ENCODE results near the gene PPIL4.

PPIL4 gene, protein sequence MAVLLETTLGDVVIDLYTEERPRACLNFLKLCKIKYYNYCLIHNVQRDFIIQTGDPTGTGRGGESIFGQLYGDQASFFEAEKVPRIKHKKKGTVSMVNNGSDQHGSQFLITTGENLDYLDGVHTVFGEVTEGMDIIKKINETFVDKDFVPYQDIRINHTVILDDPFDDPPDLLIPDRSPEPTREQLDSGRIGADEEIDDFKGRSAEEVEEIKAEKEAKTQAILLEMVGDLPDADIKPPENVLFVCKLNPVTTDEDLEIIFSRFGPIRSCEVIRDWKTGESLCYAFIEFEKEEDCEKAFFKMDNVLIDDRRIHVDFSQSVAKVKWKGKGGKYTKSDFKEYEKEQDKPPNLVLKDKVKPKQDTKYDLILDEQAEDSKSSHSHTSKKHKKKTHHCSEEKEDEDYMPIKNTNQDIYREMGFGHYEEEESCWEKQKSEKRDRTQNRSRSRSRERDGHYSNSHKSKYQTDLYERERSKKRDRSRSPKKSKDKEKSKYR

DNA sequence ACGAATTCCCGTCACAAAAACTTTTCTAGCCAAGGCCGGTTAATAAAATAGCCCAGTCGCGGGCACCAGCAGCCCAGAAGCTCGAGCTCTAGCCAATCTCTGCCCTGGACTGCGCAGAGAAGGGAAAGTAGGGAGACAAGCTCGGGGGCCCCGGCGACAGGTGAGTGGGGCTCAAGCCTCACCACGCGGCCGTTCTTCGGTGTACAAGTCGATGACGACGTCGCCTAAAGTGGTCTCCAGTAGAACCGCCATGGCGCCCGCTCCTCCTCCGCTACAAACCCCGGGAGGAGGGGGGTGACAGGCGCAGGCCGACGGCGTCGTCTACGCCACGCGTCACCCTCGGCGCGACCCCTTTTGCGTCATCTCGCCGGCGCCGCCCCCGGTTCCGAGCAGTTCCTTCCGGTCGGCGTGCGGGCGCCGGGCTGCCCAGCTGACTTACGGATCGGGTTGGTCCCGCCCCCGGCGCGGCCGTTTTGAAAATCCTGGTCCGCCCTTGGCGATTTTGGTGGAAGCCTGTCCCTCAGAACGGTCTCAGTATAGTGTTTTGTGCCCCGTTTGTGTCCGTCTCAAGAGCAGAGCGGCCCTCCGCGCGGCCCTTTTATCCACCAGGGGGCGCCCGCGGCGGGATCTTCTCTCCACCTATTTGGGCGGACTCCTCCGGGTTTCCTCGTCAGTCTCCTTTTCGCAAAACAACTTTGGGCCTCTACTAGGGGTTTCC, at the start of gene PPIL4:
Gene PPIL4, minus strand, starts transcription at position 290 of the 718 bp plus-strand sequence. Its CDS starts 38 bp downstream, at position 252.
- DNase-seq (ENCODE audit: insufficient read length, low spot score) (peak; percentile 80), FAIRE-seq (peak; percentile 87)

DNA sequence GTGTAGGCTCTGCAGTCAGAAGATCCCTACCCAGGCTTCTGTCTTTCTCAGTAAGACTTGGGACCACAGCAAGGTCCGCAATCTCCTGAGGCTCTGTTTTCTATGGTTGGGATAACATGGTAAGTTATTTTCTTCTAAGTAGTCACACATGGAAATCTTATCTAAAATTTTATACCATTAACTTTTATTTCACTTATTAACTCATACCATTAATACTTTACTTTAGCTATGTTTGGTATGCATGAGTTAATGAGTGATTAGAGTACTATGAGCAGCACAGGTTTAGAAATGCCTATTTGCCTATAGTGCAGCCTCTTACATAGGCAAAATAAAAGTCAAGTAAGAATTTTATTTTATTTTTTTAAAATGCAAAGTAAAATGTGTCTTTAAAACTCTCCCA, 47.6 kb upstream of the PPIL4 start:
- FAIRE-seq (no peak), DNase-seq (ENCODE audit: insufficient read length, low spot score) (no peak)

DNA sequence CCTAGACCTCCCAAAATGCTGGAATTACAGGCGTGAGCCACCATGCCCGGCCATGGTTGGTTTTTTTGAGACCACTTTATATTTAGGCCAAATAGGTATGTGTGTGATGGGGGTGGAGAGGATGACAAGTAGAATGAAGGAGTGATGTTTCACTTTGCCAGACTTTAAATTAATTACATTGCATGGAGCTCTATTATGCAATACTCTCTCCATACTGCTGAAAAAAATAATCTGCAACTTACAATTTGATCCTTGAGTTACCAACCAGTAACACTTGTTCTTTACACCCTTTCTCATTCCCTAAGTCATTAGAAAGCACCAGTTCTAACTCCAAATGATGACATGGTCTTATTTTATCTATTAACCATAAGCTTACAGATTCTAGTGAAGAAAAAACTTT, 47.1 kb upstream of the PPIL4 start:
- no peak for FAIRE-seq
- no peak for DNase-seq (ENCODE audit: insufficient read length, low spot score)

- DNase-seq (ENCODE audit: insufficient read length, low spot score) (no peak), FAIRE-seq (no peak)
Observed at GRCh38 chr6:149586149-149586548, 40.3 kb upstream of the PPIL4 start.

DNA sequence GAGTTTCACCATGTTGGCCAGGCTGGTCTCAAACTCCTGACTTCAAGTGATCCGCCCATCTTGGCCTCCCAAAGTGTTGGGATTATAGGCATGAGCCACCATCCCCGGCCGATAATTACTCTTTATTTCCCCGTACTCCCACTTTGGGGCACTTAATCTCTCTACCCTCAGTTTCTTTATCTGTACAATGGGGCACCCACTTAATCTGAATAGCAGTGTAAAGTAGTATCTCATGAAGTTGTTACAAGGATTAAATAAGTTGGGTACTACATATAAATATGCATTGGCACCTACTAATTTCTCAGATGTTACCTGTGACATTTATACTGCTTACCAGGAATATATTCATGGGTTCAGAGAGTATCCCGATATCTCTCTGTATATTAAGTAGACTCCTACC, 35.5 kb upstream of the PPIL4 start:
- FAIRE-seq = no peak
- DNase-seq (ENCODE audit: insufficient read length, low spot score) = no peak

GRCh38 chr6:149580880-149581279, 35.0 kb upstream of the PPIL4 start:
- DNase-seq (ENCODE audit: insufficient read length, low spot score) = no peak
- no peak for FAIRE-seq

DNA sequence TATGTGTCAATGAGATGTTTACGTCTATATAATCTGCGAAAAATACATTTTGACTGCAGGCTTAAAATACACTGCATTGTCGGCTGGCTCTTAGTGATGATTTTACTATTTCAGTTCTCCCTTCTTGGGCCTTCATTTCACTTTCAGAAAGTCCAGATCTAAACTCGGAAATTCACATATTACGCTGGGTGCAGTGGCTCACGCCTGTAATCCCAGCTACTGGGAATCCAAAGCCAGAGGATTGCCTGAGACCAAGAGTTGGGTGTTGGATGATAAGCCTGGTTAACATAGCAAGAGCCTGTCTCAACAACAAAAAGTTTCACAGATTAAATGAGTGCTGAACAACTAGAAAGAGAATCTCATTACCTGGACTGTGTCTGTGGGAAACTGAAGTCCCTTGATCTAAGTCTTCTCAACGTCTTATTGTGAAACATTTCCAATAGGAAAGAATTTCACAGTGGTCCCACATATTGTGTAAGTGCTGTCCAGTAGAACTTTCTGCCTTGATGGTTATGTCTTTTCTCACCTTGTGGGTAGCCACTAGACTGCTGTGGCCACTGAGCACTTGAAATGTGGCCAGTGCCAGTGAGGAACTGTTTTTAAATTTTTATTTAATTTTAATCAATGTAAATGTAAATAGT, 22.2 kb upstream of the PPIL4 start:
- DNase-seq (ENCODE audit: insufficient read length, low spot score) (no peak), FAIRE-seq (no peak)

DNA sequence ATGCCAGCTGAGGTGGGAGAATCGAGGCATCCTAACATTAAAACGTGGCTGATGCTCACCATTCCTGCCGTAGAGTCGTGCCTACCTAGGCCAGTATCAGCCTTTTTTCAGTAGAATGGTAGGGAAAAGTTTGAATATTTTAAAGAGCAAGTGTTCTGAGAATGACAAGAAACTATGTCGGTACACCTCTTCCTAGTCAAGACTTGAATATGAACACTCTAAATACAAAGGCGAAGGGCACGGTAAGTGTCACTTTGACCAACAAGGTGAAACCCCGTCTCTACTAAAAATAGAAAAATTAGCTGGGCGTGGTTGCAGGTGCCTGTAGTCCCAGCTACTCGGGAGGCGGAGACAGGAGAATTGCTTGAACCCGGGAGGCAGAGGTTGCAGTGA, 21.3 kb upstream of the PPIL4 start:
- no peak for FAIRE-seq
- no peak for DNase-seq (ENCODE audit: insufficient read length, low spot score)

GRCh38 chr6:149566410-149567193, 20.8 kb upstream of the PPIL4 start:
- DNase-seq (ENCODE audit: insufficient read length, low spot score) = no peak
- FAIRE-seq = no peak

- FAIRE-seq = peak; percentile 13
- DNase-seq (ENCODE audit: insufficient read length, low spot score) = peak; percentile 95
Observed at GRCh38 chr6:149565527-149566409, 19.9 kb upstream of the PPIL4 start, which contains the start of gene GINM1. Gene GINM1, plus strand, starts transcription at chr6:149566375. Its CDS starts 40 bp downstream, at chr6:149566415.

DNA sequence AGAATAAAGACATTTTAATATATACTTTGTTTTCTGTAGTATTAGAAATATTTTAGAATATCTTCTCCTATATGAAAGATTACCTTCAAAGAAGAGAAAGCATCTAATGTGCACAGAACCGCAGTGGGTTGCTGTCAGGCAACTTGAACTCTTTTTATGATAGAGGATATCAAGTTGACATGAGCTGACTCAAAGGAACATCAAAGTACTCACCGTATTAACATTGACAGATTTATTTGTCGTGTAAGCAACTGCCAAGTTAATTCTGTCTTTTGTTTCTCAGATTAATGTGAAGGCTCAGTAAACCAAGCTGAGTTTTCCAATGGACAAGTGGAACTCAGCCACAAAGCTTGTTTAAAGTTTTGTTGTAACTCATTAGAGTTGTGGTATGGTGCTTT, 18.1 kb upstream of the PPIL4 start:
- DNase-seq (ENCODE audit: insufficient read length, low spot score) (no peak), FAIRE-seq (no peak)

- DNase-seq (ENCODE audit: insufficient read length, low spot score) (peak; percentile 67), FAIRE-seq (no peak)
Observed at GRCh38 chr6:149563203-149563927, 17.5 kb upstream of the PPIL4 start.

DNA sequence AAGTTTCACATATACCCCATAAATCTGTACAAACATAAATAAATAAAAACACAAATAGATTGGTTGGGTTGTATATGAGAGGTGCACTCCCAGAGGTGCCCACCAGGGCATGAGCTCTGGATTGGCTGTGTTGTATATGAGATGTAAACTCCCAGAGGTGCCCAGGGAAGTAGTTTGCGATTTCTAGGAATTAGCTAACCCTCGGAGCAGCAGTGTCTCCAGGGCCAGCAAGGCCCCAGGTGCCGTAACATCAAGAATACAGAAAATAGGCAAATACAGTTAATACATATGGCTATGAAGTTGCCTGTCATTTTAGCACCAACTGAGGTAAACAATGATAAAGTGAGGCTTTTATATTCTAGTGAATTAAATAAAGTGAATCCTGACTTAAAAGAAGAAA, 14.9 kb upstream of the PPIL4 start:
- FAIRE-seq (no peak), DNase-seq (ENCODE audit: insufficient read length, low spot score) (no peak)

DNA sequence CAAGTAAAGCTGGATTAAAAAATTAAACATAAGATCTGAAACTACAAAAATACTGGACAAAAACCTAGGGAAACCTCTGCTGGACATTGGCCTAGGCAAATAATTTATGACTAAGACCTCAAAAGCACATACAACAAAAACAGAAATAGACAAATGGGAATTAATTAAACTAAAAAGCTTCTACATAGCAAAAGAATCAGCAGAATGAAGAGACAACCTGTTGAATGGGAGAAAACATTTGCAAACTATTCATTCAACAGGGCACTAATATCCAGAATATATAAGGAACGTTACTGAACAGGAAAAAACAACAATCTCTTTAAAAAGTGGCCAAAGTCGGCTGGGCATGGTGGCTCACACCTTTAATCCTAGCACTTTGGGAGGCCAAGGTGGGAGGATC, 13.5 kb upstream of the PPIL4 start:
- DNase-seq (ENCODE audit: insufficient read length, low spot score) (no peak), FAIRE-seq (no peak)

GRCh38 chr6:149558029-149558428, 12.2 kb upstream of the PPIL4 start:
- no peak for DNase-seq (ENCODE audit: insufficient read length, low spot score)
- no peak for FAIRE-seq

DNA sequence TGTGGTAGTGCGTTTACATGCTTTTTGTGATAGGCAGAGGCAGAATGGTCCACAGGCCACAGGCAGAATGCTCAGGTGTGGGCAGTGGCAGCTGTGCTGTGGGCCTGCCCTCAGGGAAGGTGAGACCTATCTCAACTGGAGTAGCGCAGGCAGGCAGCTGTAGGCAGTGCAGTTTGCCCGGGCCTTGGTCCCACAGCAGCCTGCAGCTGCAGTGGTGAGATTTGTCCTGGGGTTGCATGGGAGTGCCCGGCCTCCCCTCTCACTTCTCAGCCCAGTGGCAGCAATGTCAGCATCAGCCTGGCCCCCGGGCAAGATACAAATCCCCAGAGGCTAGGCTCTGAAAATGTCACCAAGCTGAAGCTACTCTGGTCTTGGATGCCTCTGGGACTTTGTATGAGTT, 6.1 kb upstream of the PPIL4 start:
- no peak for FAIRE-seq
- DNase-seq (ENCODE audit: insufficient read length, low spot score) = no peak

DNA sequence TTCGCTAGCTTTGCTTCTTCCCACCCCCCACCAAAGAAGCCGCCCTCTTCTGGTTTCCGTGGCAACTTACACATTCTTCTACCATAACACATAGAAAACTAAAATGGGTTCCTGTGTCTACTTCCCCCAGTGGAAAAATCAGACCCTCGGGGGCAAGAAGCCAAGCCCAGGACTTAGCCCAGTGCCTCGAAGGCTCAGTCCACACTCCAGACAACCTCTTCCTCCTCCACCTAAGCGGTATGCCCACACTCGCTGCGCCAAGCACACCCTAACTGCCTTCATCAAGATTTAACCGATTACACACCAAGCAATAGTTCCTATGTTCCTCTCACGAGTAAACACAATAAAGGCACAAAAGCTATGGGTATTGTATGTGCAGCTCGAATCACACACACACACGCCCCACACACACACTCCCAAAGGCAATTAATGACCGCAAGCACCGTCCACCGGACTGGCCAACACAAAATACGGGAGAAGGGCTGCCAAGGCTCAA, 537 bp downstream of the PPIL4 start:
- DNase-seq (ENCODE audit: insufficient read length, low spot score) (no peak), FAIRE-seq (peak; percentile 16)

DNA sequence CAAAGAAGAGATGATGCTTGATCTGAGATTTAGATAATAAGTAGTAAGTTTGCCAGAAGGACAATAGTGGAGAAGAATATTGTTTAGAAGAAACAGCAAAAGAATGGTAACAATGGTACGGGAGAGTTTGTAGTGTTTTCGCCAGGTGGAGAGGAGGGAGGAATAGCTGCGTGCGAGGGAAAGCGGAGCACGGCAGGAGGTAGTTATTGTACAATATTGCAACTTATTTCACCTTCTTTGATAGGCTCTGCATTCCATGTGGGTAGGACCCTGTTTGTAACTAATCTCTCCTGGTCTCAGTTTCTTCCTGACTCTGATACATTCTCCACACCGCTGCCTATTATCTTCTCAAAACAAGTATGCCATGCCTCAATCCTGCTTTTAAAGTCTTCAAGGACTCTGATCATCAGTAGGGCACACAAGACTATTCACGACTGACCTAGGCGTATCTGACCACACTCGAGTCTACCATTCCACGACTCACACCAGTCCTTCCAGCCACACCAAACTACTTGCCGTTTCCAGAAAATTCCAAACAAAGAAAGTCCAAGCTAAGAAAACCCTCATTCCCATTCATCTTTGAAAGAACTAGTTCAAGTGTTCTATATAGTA, 1.1 kb downstream of the PPIL4 start:
- DNase-seq (ENCODE audit: insufficient read length, low spot score) (no peak), FAIRE-seq (no peak)

Data from HTR-8/SVneo (cell line).